Vagina (tissue), 2 donors: ENCODE data around the gene RPL37A. TPM values are rescaled to one million over a fixed set of nuclear protein-coding genes. Genes with fewer than 3 reads are reported as not detected.

ENCODE experiments used
- DNase-seq, 2 donors: peaks; one replicate each; pipeline ENCODE4 v3.0.0-alpha.2; 2017; ENCODE audit errors: extremely low spot score in 2 of 2
- H3K27ac ChIP-seq: fragments of 200-600 bp; sonication (generic); one replicate; pipeline ENCODE4 v1.5.1; 2019
- H3K27me3 ChIP-seq: fragments of 200-600 bp; sonication (generic); one replicate; pipeline ENCODE4 v1.5.1; 2019
- H3K36me3 ChIP-seq, 2 donors: fragments of 200-600 bp; sonication (generic); one replicate each; pipeline ENCODE4 v1.5.1; 2017 to 2019
- H3K4me1 ChIP-seq: fragments of 200-600 bp; sonication (generic); one replicate; pipeline ENCODE4 v1.5.1; 2019
- H3K4me3 ChIP-seq, 2 donors: fragments of 200-600 bp; sonication (generic); 1 replicate in 1 of 2; 2 replicates in 1 of 2; pipeline ENCODE4 v1.5.1; 2016 to 2019
- H3K9me3 ChIP-seq: fragments of 200-600 bp; sonication (generic); one replicate; pipeline ENCODE4 v1.5.1; 2019
- POLR2A ChIP-seq, 2 donors: fragments of 450-650 bp; IDR thresholded peaks; one replicate each; pipeline ENCODE4 v1.6.1; 2017; ENCODE audit warnings: antibody characterized with exemption in 2 of 2, mild to moderate bottlenecking in 2 of 2, moderate library complexity in 2 of 2
- POLR2AphosphoS5 ChIP-seq, 2 donors: sonication (generic); formaldehyde crosslinking; IDR thresholded peaks; one replicate each; pipeline ENCODE4 v1.9.0; 2017; ENCODE audit warnings: antibody characterized with exemption in 2 of 2, mild to moderate bottlenecking in 2 of 2, low read depth in 1 of 2; ENCODE audit not compliant: insufficient read depth in 1 of 2
- intact Hi-C: fragments of 100-400 bp; cut with DNase I; formaldehyde crosslinking; loops from one replicate; pipeline ENCODE4 v1.15.1; 2023
- total RNA-seq: library from RNA; depleted of rRNA; stranded (reverse); fragments of >200 nt; gene quantifications from one replicate; pipeline ENCODE4 v1.2.3, GENCODE V29; 2016
- TF ChIP-seq, protein P1 (sequence below), 3 experiments: fragments of 450-650 bp in 2 of 3; fragments of 200-600 bp in 1 of 3; sonication (generic) in 1 of 3; IDR thresholded peaks; one replicate each; pipeline ENCODE4 v1.5.1; 2017 to 2019; ENCODE audit warnings: antibody characterized with exemption in 3 of 3, mild to moderate bottlenecking in 2 of 3, moderate library complexity in 2 of 3

The RPL37A gene
- total RNA-seq, 1 donor from 2014 or later, result 1,089 TPM

DNA sequence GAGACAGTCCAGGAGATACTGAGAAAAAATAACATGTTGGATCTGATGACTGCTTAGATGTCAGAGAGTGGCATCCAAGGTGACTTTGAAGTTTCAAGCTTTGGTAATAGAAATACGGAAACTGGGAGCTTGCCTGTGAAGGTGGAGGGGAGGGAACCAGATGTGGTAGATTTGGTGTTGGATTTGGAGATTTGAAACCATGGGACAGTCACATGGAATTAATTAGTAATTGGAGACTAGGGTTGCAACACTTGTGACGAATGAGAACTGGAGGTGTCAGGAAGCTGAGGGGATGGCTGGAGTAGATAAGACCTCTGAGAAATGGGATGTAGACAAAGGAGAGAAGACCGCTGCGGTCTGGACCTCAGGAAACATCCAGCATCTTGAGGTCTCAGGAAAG lies 46.7 kb downstream of the RPL37A start:
- Histone ChIP-seq H3K27me3 (no peaks in the 10 kb centered on the region), H3K27ac (no peak overlapping the region), H3K9me3 (no peaks in the 10 kb centered on the region), H3K4me3 (no peak overlapping the region), H3K36me3 (no peaks in the 10 kb centered on the region), H3K4me1 (peaks cover 22% of the 10 kb centered on the region)
- TF ChIP-seq, protein P1, sequence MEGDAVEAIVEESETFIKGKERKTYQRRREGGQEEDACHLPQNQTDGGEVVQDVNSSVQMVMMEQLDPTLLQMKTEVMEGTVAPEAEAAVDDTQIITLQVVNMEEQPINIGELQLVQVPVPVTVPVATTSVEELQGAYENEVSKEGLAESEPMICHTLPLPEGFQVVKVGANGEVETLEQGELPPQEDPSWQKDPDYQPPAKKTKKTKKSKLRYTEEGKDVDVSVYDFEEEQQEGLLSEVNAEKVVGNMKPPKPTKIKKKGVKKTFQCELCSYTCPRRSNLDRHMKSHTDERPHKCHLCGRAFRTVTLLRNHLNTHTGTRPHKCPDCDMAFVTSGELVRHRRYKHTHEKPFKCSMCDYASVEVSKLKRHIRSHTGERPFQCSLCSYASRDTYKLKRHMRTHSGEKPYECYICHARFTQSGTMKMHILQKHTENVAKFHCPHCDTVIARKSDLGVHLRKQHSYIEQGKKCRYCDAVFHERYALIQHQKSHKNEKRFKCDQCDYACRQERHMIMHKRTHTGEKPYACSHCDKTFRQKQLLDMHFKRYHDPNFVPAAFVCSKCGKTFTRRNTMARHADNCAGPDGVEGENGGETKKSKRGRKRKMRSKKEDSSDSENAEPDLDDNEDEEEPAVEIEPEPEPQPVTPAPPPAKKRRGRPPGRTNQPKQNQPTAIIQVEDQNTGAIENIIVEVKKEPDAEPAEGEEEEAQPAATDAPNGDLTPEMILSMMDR (IDR thresholded peaks at IDR 0.05), result no peak
- TF ChIP-seq POLR2A (IDR thresholded peaks at IDR 0.05) (no peak), POLR2AphosphoS5 (IDR thresholded peaks at IDR 0.05; ENCODE audit: insufficient read depth in 1 of 2, low read depth in 1 of 2) (no peak)
- DNase-seq, result no peak
- intact Hi-C loops, result no loop called here

DNA sequence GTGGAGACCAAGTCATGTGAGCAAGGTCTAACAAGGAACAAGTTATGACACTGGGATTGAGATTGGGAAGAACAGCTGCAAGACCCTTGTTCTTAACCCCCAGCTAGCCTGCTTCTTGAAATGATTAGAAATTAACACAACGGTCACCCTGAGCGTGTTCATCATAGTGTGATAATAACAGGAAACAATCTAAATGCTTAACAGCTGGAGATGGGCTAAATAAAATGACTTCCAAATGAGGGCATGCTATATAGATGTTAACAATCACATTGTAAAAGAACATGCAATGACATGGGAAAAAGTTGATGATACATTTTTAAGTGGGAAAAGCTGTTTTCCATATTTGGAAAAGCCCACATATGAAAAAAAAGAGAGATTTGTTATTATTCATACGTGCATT lies 47.6 kb downstream of the RPL37A start:
- no peaks in the 10 kb centered on the region for H3K27me3 ChIP-seq
- peak overlapping the region; percentile 46 for H3K27ac ChIP-seq
- H3K4me1 ChIP-seq, result peaks cover 16% of the 10 kb centered on the region
- no peak overlapping the region for H3K4me3 ChIP-seq
- H3K36me3 ChIP-seq, result no peaks in the 10 kb centered on the region
- DNase-seq, result no peak
- TF ChIP-seq, protein P1 (IDR thresholded peaks at IDR 0.05), result no peak
- TF ChIP-seq POLR2AphosphoS5 (IDR thresholded peaks at IDR 0.05; ENCODE audit: insufficient read depth in 1 of 2, low read depth in 1 of 2), result no peak
- TF ChIP-seq POLR2A (IDR thresholded peaks at IDR 0.05), result no peak
- no peaks in the 10 kb centered on the region for H3K9me3 ChIP-seq
- intact Hi-C loops, result no loop called here

DNA sequence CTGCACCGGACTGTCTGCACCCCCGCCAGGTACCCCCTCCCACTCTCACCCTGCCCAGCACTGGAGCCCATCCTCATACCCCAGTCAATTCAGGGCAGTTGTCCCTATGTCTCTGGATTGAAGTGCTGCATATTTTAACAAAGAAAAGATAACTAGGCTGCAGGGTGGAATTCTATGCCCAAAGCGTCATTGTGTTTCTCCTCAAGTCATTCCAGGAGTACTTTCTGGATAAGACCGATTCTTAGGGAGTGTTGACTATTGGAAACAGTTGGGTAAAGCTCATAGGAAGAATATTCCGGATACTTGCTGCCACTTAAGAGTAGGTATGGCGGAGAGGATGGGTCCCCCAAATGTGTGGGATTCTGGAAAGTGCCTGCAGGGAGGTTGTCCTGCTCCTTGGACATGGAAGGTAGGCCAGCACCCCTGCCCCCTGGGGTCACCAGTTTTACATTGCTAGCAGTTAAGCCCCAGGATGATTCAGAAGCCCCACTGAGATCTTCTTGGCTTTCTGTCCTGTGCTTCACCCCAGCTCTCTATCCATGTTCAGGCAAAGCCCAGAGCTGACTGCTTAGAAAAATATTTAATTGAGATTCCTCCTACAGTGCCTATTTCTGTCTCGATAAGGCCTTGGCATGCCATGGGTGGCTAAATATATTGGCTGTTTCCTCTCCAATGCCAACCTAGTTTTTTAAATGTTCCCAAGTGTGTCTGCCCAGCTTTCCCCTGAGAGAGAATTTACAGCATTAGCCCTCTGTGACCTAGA lies 48.2 kb downstream of the RPL37A start:
- TF ChIP-seq POLR2AphosphoS5 (IDR thresholded peaks at IDR 0.05; ENCODE audit: insufficient read depth in 1 of 2, low read depth in 1 of 2) (no peak), POLR2A (IDR thresholded peaks at IDR 0.05) (no peak)
- TF ChIP-seq, protein P1 (IDR thresholded peaks at IDR 0.05), result no peak
- H3K4me1 ChIP-seq, result peaks cover 16% of the 10 kb centered on the region
- intact Hi-C loops, result no loop called here
- no peaks in the 10 kb centered on the region for H3K9me3 ChIP-seq
- H3K4me3 ChIP-seq, result no peak overlapping the region
- H3K36me3 ChIP-seq, result no peaks in the 10 kb centered on the region
- no peak for DNase-seq
- peak overlapping the region; percentile 46 for H3K27ac ChIP-seq
- no peaks in the 10 kb centered on the region for H3K27me3 ChIP-seq

- Histone ChIP-seq H3K27me3 (no peaks in the 10 kb centered on the region), H3K9me3 (no peaks in the 10 kb centered on the region), H3K4me1 (peaks cover 20% of the 10 kb centered on the region), H3K36me3 (no peaks in the 10 kb centered on the region), H3K27ac (peak overlapping the region; percentile 24), H3K4me3 (no peak overlapping the region)
- intact Hi-C loops, result no loop called here
- TF ChIP-seq POLR2AphosphoS5 (IDR thresholded peaks at IDR 0.05; ENCODE audit: insufficient read depth in 1 of 2, low read depth in 1 of 2), result no peak
- TF ChIP-seq POLR2A (IDR thresholded peaks at IDR 0.05), result no peak
- TF ChIP-seq, protein P1 (IDR thresholded peaks at IDR 0.05), result no peak
- no peak for DNase-seq
Observed at GRCh38 chr2:216548901-216549331, 50.3 kb downstream of the RPL37A start.
